ENCODE measurements around the gene DTX3L. TPM values are rescaled to one million over a fixed set of nuclear protein-coding genes. Genes with fewer than 3 reads are reported as not detected.

The DTX3L gene
- total RNA-seq, 1 experiment from 2014 or later = 17.3 TPM

DNA sequence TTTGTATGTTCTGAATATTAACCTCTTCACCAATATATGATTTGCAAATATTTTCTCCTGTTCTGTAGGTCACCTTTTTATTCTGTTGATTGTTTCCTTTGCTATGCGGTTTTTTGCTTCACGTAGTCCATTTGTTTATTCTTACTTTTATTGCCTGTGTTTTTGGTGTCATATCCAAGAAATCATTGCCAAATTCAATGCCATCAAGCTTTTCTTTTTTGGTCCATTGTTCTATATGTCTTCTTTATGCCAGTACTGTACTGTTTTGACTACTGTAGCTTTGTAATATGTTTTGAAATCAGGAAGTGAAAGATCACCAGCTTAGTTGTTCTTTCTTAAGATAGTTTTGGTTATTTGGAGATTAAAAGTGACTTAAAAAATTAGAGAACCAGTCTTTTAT is 17.5 kb downstream of the DTX3L start:
- no peaks in the 10 kb centered on the region for H3K4me1 Mint-ChIP-seq (ENCODE audit: low read depth, unreplicated experiment)
- H3K9me3 Mint-ChIP-seq (ENCODE audit: unreplicated experiment) = peaks cover 32% of the 10 kb centered on the region
- H3K36me3 Mint-ChIP-seq (ENCODE audit: insufficient read depth, unreplicated experiment) = no peaks in the 10 kb centered on the region
- no TSS peak for BruUV-seq (replicated peaks)
- H3K27me3 ChIP-seq (replicated peaks; ENCODE audit: control insufficient read depth, insufficient read depth, low read length) = no peaks in the 10 kb centered on the region
- H3K9me3 ChIP-seq = peaks cover 18% of the 10 kb centered on the region
- H3K4me3 ChIP-seq (ENCODE audit: low read depth, low read length) = no peak overlapping the region
- intact Hi-C loops (cut with micrococcal nuclease; ENCODE audit: unreplicated experiment) = no loop called here
- ChIA-PET POLR2A (no interaction called here), CTCF (no interaction called here)
- no peak overlapping the region for H3K4me3 Mint-ChIP-seq (ENCODE audit: unreplicated experiment)
- H3K27me3 Mint-ChIP-seq (ENCODE audit: insufficient read depth, unreplicated experiment) = no peaks in the 10 kb centered on the region
- TF ChIP-seq, protein P1, sequence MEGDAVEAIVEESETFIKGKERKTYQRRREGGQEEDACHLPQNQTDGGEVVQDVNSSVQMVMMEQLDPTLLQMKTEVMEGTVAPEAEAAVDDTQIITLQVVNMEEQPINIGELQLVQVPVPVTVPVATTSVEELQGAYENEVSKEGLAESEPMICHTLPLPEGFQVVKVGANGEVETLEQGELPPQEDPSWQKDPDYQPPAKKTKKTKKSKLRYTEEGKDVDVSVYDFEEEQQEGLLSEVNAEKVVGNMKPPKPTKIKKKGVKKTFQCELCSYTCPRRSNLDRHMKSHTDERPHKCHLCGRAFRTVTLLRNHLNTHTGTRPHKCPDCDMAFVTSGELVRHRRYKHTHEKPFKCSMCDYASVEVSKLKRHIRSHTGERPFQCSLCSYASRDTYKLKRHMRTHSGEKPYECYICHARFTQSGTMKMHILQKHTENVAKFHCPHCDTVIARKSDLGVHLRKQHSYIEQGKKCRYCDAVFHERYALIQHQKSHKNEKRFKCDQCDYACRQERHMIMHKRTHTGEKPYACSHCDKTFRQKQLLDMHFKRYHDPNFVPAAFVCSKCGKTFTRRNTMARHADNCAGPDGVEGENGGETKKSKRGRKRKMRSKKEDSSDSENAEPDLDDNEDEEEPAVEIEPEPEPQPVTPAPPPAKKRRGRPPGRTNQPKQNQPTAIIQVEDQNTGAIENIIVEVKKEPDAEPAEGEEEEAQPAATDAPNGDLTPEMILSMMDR (IDR thresholded peaks at IDR 0.05; ENCODE audit: insufficient read depth in 1 of 2, low read depth in 1 of 2, low read length in 1 of 2, severe bottlenecking in 1 of 2, unreplicated experiment in 1 of 2) = no peak
- no peaks in the 10 kb centered on the region for H3K4me1 ChIP-seq
- H3K36me3 ChIP-seq (ENCODE audit: control insufficient read depth, insufficient read depth, low read length) = no peaks in the 10 kb centered on the region
- H3K27ac Mint-ChIP-seq (ENCODE audit: unreplicated experiment) = no peak overlapping the region
- no peak for DNase-seq

GRCh38 chr3:122582390-122582789 is 18.3 kb downstream of the DTX3L start:
- Mint-ChIP-seq H3K4me3 (ENCODE audit: unreplicated experiment) (no peak overlapping the region), H3K4me1 (ENCODE audit: low read depth, unreplicated experiment) (no peaks in the 10 kb centered on the region), H3K27me3 (ENCODE audit: insufficient read depth, unreplicated experiment) (no peaks in the 10 kb centered on the region), H3K27ac (ENCODE audit: unreplicated experiment) (no peak overlapping the region), H3K9me3 (ENCODE audit: unreplicated experiment) (peaks cover 32% of the 10 kb centered on the region), H3K36me3 (ENCODE audit: insufficient read depth, unreplicated experiment) (no peaks in the 10 kb centered on the region)
- Histone ChIP-seq H3K9me3 (peaks cover 18% of the 10 kb centered on the region), H3K4me1 (no peaks in the 10 kb centered on the region), H3K4me3 (ENCODE audit: low read depth, low read length) (no peak overlapping the region), H3K36me3 (ENCODE audit: control insufficient read depth, insufficient read depth, low read length) (no peaks in the 10 kb centered on the region), H3K27me3 (replicated peaks; ENCODE audit: control insufficient read depth, insufficient read depth, low read length) (no peaks in the 10 kb centered on the region)
- ChIA-PET CTCF (no interaction called here), POLR2A (no interaction called here)
- no peak for DNase-seq
- no TSS peak for BruUV-seq (replicated peaks)
- intact Hi-C loops (cut with micrococcal nuclease; ENCODE audit: unreplicated experiment) = no loop called here
- TF ChIP-seq, protein P1 (IDR thresholded peaks at IDR 0.05; ENCODE audit: insufficient read depth in 1 of 2, low read depth in 1 of 2, low read length in 1 of 2, severe bottlenecking in 1 of 2, unreplicated experiment in 1 of 2) = no peak

DNA sequence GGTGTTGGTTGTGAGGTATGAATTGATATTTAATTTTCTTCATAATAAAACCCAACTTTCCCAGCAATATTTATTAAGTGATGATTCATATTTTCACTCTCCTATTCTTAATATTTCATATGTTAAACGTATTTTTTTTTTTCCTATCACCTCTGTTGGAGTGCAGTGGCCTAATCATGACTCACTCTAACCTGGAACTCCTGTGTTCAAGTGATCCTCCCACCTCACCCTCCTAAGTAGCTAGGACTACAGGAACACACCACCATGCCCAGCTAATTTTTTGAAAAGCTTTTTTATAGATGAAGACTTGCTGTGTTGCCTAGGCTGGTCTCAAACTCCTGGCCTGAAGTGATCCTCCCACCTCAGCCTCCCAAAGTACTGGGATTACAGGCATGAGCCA is 22.0 kb downstream of the DTX3L start:
- no peaks in the 10 kb centered on the region for H3K36me3 ChIP-seq (ENCODE audit: control insufficient read depth, insufficient read depth, low read length)
- no peak overlapping the region for H3K4me3 Mint-ChIP-seq (ENCODE audit: unreplicated experiment)
- peaks cover 29% of the 10 kb centered on the region for H3K9me3 Mint-ChIP-seq (ENCODE audit: unreplicated experiment)
- H3K4me1 ChIP-seq = no peaks in the 10 kb centered on the region
- BruUV-seq (replicated peaks) = no TSS peak
- no peaks in the 10 kb centered on the region for H3K27me3 ChIP-seq (replicated peaks; ENCODE audit: control insufficient read depth, insufficient read depth, low read length)
- no peaks in the 10 kb centered on the region for H3K4me1 Mint-ChIP-seq (ENCODE audit: low read depth, unreplicated experiment)
- H3K4me3 ChIP-seq (ENCODE audit: low read depth, low read length) = no peak overlapping the region
- no peaks in the 10 kb centered on the region for H3K27me3 Mint-ChIP-seq (ENCODE audit: insufficient read depth, unreplicated experiment)
- no peaks in the 10 kb centered on the region for H3K36me3 Mint-ChIP-seq (ENCODE audit: insufficient read depth, unreplicated experiment)
- CTCF ChIA-PET = no interaction called here
- DNase-seq = no peak
- no peak overlapping the region for H3K27ac Mint-ChIP-seq (ENCODE audit: unreplicated experiment)
- POLR2A ChIA-PET = no interaction called here
- H3K9me3 ChIP-seq = peaks cover 14% of the 10 kb centered on the region
- TF ChIP-seq, protein P1 (IDR thresholded peaks at IDR 0.05; ENCODE audit: insufficient read depth in 1 of 2, low read depth in 1 of 2, low read length in 1 of 2, severe bottlenecking in 1 of 2, unreplicated experiment in 1 of 2) = no peak
- intact Hi-C loops (cut with micrococcal nuclease; ENCODE audit: unreplicated experiment) = no loop called here

Data from Caco-2 (cell line).